Lower leg skin (tissue), 3 donors: ENCODE data around the gene OR6S1.

Experiments
- POLR2A ChIP-seq, 2 donors: fragments of 450-650 bp; IDR thresholded peaks; one replicate each; pipeline ENCODE4 v1.6.1; 2016 to 2017; ENCODE audit warnings: antibody characterized with exemption in 2 of 2, mild to moderate bottlenecking in 1 of 2, moderate library complexity in 1 of 2
- TF ChIP-seq, protein P1 (sequence below), 3 donors: fragments of 450-650 bp; IDR thresholded peaks; one replicate each; pipeline ENCODE4 v1.5.1; 2016; ENCODE audit warnings: antibody characterized with exemption in 3 of 3, mild to moderate bottlenecking in 3 of 3, moderate library complexity in 2 of 3

- TF ChIP-seq, protein P1, sequence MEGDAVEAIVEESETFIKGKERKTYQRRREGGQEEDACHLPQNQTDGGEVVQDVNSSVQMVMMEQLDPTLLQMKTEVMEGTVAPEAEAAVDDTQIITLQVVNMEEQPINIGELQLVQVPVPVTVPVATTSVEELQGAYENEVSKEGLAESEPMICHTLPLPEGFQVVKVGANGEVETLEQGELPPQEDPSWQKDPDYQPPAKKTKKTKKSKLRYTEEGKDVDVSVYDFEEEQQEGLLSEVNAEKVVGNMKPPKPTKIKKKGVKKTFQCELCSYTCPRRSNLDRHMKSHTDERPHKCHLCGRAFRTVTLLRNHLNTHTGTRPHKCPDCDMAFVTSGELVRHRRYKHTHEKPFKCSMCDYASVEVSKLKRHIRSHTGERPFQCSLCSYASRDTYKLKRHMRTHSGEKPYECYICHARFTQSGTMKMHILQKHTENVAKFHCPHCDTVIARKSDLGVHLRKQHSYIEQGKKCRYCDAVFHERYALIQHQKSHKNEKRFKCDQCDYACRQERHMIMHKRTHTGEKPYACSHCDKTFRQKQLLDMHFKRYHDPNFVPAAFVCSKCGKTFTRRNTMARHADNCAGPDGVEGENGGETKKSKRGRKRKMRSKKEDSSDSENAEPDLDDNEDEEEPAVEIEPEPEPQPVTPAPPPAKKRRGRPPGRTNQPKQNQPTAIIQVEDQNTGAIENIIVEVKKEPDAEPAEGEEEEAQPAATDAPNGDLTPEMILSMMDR (IDR thresholded peaks at IDR 0.05), result no peak
- no peak for TF ChIP-seq POLR2A (IDR thresholded peaks at IDR 0.05)
Observed at GRCh38 chr14:20622816-20623291, 18.6 kb downstream of the OR6S1 start.
